ENCODE measurements around the gene HOXC13.

Gene HOXC13

DNA sequence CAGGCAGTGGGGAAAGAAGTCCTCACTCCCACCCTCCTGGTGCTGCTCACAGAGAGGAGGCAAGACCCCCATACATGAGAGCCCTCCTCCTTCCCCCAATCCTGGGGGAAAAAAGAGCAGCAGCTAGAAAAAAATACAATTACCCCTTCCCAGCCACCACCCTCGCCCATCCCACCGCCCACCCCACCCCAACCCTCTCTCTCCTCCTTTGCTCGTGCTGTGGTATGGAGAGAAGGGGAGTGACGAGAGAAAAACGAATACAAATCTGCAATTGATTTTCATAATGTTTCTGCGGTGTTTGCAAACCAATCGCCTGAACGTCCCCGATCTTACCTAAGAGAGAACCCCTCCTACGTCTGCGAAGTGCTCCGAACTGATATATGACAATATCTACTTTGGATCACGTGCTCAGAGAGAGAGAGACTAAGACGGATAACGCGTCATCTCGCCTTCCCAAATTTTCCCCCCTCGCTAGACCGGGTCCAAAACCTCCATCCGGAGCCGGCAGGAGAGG is 34.1 kb downstream of the HOXC13 start, which contains the start of gene HOXC11:
Gene HOXC11 (plus strand): TSS at position 405 of the 514 bp plus-strand sequence. CDS start 116 bp downstream, outside the sequence.
- TF ChIP-seq, protein P1, sequence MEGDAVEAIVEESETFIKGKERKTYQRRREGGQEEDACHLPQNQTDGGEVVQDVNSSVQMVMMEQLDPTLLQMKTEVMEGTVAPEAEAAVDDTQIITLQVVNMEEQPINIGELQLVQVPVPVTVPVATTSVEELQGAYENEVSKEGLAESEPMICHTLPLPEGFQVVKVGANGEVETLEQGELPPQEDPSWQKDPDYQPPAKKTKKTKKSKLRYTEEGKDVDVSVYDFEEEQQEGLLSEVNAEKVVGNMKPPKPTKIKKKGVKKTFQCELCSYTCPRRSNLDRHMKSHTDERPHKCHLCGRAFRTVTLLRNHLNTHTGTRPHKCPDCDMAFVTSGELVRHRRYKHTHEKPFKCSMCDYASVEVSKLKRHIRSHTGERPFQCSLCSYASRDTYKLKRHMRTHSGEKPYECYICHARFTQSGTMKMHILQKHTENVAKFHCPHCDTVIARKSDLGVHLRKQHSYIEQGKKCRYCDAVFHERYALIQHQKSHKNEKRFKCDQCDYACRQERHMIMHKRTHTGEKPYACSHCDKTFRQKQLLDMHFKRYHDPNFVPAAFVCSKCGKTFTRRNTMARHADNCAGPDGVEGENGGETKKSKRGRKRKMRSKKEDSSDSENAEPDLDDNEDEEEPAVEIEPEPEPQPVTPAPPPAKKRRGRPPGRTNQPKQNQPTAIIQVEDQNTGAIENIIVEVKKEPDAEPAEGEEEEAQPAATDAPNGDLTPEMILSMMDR (IDR thresholded peaks at IDR 0.05; ENCODE audit: low read depth, low read length) = no peak
- no peak within 1 kb of the TSS for H3K4me3 ChIP-seq (ENCODE audit: low read depth, low read length)

DNA sequence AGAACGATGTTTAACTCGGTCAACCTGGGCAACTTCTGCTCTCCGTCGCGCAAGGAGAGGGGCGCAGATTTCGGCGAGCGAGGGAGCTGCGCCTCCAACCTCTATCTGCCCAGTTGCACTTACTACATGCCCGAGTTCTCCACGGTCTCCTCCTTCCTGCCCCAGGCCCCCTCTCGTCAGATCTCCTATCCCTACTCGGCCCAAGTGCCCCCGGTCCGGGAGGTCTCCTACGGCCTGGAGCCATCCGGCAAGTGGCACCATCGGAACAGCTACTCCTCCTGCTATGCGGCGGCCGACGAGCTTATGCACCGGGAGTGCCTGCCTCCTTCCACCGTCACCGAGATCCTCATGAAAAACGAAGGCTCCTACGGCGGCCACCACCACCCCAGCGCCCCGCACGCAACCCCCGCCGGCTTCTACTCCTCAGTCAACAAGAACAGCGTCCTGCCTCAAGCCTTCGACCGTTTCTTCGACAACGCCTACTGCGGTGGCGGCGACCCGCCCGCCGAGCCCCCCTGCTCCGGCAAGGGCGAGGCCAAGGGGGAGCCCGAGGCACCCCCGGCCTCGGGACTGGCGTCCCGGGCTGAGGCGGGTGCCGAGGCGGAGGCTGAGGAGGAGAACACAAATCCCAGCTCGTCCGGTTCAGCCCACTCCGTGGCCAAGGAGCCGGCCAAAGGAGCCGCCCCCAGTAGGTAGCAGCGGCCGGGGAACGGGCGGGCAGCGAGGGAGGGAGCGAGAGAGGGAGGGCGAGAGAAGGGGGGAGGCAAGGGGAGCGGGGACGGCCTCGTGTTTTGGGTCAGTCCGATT is 34.8 kb downstream of the HOXC13 start:
- TF ChIP-seq, protein P1 (IDR thresholded peaks at IDR 0.05; ENCODE audit: low read depth, low read length) = no peak
- no peak overlapping the region for H3K4me3 ChIP-seq (ENCODE audit: low read depth, low read length)

DNA sequence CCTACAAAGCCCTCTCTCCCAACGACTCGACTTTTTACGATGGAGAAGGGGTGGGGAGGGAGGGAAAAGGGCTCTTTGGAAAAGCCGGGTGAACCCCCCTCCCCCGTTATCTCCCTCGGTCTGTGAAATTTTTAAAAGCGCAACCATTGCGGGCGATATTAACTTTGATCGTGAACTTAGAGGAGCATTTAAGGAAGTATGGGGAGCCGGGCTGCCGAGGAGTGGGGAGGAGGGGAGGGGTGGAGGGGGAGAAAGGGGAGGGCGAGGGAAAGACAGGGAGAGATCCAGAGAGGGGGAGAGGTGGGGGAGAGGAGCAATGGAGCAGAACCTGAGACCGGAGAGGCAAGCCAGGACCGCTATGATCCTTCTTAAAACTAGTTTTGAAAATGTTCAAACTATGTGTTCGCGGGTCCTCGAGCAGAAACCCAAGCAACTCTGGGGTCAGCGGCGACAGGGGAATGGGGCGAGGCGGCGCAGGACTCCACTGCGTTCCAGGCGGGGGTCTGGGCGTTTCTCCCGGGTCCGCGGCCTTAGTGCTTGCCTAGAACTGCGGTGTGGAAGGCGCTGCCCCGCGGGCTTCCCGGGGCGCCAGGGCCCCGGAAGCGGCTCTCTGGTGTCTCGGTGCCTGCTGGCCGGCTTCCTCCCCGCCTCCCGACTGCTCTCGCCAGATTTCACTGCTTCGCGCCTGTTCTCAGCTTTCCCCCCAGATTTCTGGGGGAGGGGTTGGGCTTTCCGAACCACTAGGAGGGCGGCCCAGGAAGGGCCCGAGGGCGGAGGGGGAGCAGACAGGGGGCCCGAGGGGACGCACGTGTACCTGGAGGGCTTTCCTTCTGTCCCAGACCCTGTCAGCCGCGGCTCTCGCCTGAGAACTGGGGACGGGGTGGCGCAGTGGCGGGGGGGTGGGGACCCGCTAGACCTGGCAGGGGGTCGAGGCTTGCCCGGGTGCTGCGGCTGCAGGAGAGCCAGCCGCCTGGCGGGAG is 35.7 kb downstream of the HOXC13 start, which contains the start of gene HOTAIR:
Gene HOTAIR (minus strand): TSS at position 871 of the 980 bp plus-strand sequence.
- TF ChIP-seq, protein P1 (IDR thresholded peaks at IDR 0.05; ENCODE audit: low read depth, low read length) = no peak
- no peak within 1 kb of the TSS for H3K4me3 ChIP-seq (ENCODE audit: low read depth, low read length)

DNA sequence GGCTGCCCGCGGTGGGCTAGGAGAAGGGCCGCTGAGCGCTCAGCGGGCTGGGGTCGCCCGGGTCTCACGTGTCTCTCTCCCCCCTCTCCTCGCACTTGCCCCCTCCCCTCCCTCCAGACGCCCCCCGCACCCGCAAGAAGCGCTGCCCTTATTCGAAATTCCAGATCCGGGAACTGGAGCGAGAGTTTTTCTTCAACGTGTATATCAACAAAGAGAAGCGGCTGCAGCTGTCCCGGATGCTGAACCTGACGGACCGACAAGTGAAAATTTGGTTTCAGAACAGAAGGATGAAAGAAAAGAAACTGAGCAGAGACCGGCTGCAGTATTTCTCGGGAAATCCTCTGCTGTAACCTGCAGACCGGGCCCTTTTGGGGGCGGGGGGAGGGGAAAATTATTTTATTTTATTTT is 36.4 kb downstream of the HOXC13 start:
- TF ChIP-seq, protein P1 (IDR thresholded peaks at IDR 0.05; ENCODE audit: low read depth, low read length) = no peak
- no peak overlapping the region for H3K4me3 ChIP-seq (ENCODE audit: low read depth, low read length)

DNA sequence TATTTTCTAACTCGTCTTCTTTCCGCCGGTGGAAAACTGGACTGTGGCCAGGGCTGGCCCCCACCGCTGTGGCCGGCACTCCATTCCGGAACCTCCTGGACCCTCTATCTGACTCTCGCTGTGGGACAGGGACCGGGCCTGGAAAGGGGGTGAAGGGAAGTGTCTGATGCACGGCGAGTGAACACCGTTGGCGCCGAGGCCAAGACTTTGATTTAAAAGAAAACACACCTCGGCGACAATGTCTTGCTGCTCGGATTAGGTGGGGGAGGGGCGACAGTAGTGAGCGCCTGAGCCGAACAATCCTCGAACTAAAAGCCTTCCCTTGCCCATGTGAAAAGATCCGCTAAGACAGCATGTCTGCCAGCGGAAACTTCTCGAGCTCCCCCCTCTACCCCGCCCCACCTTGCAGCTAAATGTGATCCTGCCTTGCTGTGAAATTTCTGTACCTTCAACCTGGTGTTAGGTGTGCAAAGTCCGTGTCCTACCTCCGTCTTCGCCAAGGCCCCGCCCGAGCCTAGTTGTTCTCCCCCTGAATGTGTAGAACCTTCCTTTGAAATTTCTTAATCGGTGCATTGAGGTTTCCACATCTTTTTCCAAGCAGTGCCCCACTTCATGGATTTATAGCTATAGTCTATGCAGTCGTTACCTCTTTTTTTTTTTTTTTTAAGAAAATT is 37.0 kb downstream of the HOXC13 start:
- H3K4me3 ChIP-seq (ENCODE audit: low read depth, low read length) = no peak overlapping the region
- TF ChIP-seq, protein P1 (IDR thresholded peaks at IDR 0.05; ENCODE audit: low read depth, low read length) = no peak

DNA sequence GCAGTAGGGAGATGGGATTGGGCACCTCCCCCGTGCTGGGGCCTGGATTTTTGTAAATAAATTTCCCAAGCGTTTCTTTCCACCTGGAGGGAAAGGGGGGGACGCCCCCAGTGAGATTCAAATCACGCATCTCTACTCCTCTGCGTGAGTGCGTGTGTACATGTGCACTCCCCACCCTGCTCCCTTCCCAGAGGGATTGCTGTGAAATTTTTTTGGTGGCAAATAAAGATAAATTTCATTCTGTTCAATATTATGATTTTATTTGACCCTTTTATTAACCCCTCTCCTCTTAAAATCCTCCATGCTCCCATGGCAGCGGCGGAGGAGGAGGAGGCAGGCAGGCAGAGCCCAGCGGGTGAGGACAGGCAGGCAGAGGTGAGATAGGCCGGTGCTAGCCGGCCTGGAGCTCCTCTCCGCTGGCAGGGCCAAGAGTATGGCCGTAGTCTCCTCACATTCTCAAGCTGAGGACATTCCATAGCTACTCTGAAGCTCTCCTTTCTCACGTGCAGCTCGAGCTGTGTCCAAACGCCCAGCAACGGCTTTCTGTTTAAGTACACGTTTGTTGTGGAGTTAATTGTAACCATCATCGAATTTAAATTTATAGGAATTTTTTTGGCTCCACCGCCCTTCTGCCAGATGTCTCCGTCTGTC is 37.7 kb downstream of the HOXC13 start:
- no peak overlapping the region for H3K4me3 ChIP-seq (ENCODE audit: low read depth, low read length)
- TF ChIP-seq, protein P1 (IDR thresholded peaks at IDR 0.05; ENCODE audit: low read depth, low read length) = no peak

Data from WI38 (cell line).